SU-DHL-6 (cell line): ENCODE results near the gene CENPX.
A peak's percentile ranks its signal among the peaks of the same experiment; 100 is the strongest.

Experiments used
- H2AFZ ChIP-seq: fragments of 200-600 bp; sonication (generic); 2 replicates; pipeline ENCODE4 v1.6.1; 2014; ENCODE audit warnings: low read depth, mild to moderate bottlenecking, moderate library complexity, mixed read lengths, antibody characterized with exemption, low read length; ENCODE audit not compliant: severe bottlenecking
- H3F3A ChIP-seq: fragments of 200-600 bp; shearing (Covaris generic); 2 replicates; pipeline ENCODE4 v1.6.0; 2016; ENCODE audit warnings: antibody characterized with exemption, mild to moderate bottlenecking; ENCODE audit not compliant: insufficient read depth
- H3K27ac ChIP-seq: fragments of 200-600 bp; sonication (generic); 2 replicates; pipeline ENCODE4 v1.5.1; 2016; ENCODE audit warnings: low read depth, mild to moderate bottlenecking, low read length, moderate library complexity, mixed read lengths
- H3K27me3 ChIP-seq: fragments of 200-600 bp; sonication (generic), shearing (Covaris generic); 2 replicates; pipeline ENCODE4 v1.6.0; 2014; ENCODE audit warnings: mild to moderate bottlenecking, low read length
- H3K36me3 ChIP-seq: fragments of 200-600 bp; sonication (generic); 2 replicates; pipeline ENCODE4 v1.6.1; 2014; ENCODE audit warnings: mild to moderate bottlenecking, low read length, mixed read lengths
- H3K4me2 ChIP-seq: fragments of 300-600, 200-600 bp; shearing (Covaris generic), sonication (generic); 2 replicates; pipeline ENCODE4 v1.6.0; 2014; ENCODE audit warnings: low read length, low read depth, mild to moderate bottlenecking; ENCODE audit not compliant: poor library complexity, severe bottlenecking
- H3K4me3 ChIP-seq: fragments of 200-600 bp; sonication (generic); 2 replicates; pipeline ENCODE4 v1.5.1; 2014; ENCODE audit warnings: antibody characterized with exemption, low read length, mild to moderate bottlenecking, mixed read lengths; ENCODE audit not compliant: insufficient read depth, poor library complexity, severe bottlenecking
- H3K79me2 ChIP-seq: fragments of 200-600 bp; sonication (generic); 2 replicates; pipeline ENCODE4 v1.6.1; 2014; ENCODE audit warnings: mild to moderate bottlenecking, low read length, moderate library complexity; ENCODE audit not compliant: insufficient read depth
- H3K9ac ChIP-seq: fragments of 200-600 bp; sonication (generic); 2 replicates; pipeline ENCODE4 v1.7.0; 2014; ENCODE audit warnings: mild to moderate bottlenecking, low read length
- H3K9me2 ChIP-seq: fragments of 200-600 bp; sonication (generic); replicated peaks from 2 replicates; pipeline ENCODE4 v1.6.1; 2014; ENCODE audit warnings: low read length; ENCODE audit not compliant: insufficient read depth
- H3K9me3 ChIP-seq: fragments of 200-600 bp; sonication (generic); 2 replicates; pipeline ENCODE4 v1.6.1; 2014; ENCODE audit warnings: low read length, mixed read lengths; ENCODE audit not compliant: insufficient read depth
- H4K20me1 ChIP-seq: fragments of 200-600 bp; sonication (generic); 2 replicates; pipeline ENCODE4 v1.6.1; 2014; ENCODE audit warnings: low read depth, mild to moderate bottlenecking, antibody characterized with exemption, low read length, moderate library complexity, mixed read lengths
- EZH2phosphoT487 ChIP-seq: fragments of 200-600 bp; sonication (generic), shearing (Covaris generic); conservative IDR thresholded peaks from 2 replicates; pipeline ENCODE4 v1.6.1; 2018; ENCODE audit warnings: mild to moderate bottlenecking, antibody characterized with exemption, low read length, moderate library complexity, mixed read lengths
- TF ChIP-seq, protein P1 (sequence below): fragments of 200-600 bp; sonication (generic); IDR thresholded peaks from one replicate; pipeline ENCODE4 v1.5.1; 2017; ENCODE audit warnings: antibody characterized with exemption, mild to moderate bottlenecking, low read length, moderate library complexity; ENCODE audit not compliant: insufficient read depth, poor library complexity, severe bottlenecking

Gene CENPX

DNA sequence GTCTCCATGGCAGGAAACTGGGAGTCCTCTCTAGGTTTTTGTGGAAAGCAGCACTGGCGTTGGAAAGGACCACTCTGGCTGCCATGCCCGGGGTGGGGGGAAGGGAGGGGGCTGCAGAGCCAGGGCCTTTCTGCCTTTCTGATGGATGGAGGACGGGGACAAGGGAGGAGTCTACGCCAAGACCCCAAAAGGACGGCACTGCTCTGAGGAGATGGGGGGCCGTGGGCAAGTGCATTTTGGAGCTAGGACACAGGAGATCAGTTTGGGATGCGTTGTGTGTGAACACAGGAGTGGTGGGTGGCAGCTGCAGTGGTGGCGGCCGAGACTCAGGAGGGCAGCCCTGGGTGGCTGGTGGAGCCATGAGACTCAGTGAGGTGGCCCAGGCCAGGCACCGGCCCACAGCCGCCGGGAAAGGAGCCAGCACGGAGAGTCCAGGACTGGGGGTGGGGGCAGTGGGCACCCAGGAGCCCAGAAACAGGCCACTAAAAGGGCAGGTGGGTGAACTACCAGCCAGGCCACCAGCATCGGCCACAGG lies 2.0 kb downstream of the CENPX start:
- no peaks in the 10 kb centered on the region for H3K27me3 ChIP-seq
- no peak overlapping the region for H2AFZ ChIP-seq
- peak overlapping the region; percentile 97 for H3K4me3 ChIP-seq
- no peaks in the 10 kb centered on the region for H3K36me3 ChIP-seq
- H3K9me3 ChIP-seq, result no peaks in the 10 kb centered on the region
- H3K27ac ChIP-seq, result peak overlapping the region; percentile 73
- H3K9me2 ChIP-seq, result no peaks in the 10 kb centered on the region
- TF ChIP-seq EZH2phosphoT487, result no peak
- TF ChIP-seq, protein P1, sequence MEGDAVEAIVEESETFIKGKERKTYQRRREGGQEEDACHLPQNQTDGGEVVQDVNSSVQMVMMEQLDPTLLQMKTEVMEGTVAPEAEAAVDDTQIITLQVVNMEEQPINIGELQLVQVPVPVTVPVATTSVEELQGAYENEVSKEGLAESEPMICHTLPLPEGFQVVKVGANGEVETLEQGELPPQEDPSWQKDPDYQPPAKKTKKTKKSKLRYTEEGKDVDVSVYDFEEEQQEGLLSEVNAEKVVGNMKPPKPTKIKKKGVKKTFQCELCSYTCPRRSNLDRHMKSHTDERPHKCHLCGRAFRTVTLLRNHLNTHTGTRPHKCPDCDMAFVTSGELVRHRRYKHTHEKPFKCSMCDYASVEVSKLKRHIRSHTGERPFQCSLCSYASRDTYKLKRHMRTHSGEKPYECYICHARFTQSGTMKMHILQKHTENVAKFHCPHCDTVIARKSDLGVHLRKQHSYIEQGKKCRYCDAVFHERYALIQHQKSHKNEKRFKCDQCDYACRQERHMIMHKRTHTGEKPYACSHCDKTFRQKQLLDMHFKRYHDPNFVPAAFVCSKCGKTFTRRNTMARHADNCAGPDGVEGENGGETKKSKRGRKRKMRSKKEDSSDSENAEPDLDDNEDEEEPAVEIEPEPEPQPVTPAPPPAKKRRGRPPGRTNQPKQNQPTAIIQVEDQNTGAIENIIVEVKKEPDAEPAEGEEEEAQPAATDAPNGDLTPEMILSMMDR, result no peak
- H3K79me2 ChIP-seq, result peaks cover 25% of the 10 kb centered on the region
- peak overlapping the region; percentile 99 for H3K9ac ChIP-seq
- H3K4me2 ChIP-seq, result peak overlapping the region; percentile 89
- H3F3A ChIP-seq, result 0 out of 2 replicates have a peak, but pooled peaks cover 6% of the 10 kb centered on the region
- H4K20me1 ChIP-seq, result no peaks in the 10 kb centered on the region

- H3K27me3 ChIP-seq, result no peaks in the 10 kb centered on the region
- H2AFZ ChIP-seq, result no peak overlapping the region
- no peak overlapping the region for H3K27ac ChIP-seq
- H3K4me2 ChIP-seq, result peak overlapping the region; percentile 89
- H3K4me3 ChIP-seq, result no peak overlapping the region
- no peaks in the 10 kb centered on the region for H4K20me1 ChIP-seq
- TF ChIP-seq, protein P1, result peak; percentile 94
- TF ChIP-seq EZH2phosphoT487, result no peak
- no peaks in the 10 kb centered on the region for H3K9me2 ChIP-seq
- peaks cover 25% of the 10 kb centered on the region for H3K79me2 ChIP-seq
- H3K36me3 ChIP-seq, result no peaks in the 10 kb centered on the region
- 0 out of 2 replicates have a peak overlapping the region, but pooled peaks have one; percentile 99 for H3K9ac ChIP-seq
- no peaks in the 10 kb centered on the region for H3K9me3 ChIP-seq
- 0 out of 2 replicates have a peak, but pooled peaks cover 6% of the 10 kb centered on the region for H3F3A ChIP-seq
Measured at GRCh38 chr17:82019690-82020571, 2.7 kb downstream of the CENPX start.

DNA sequence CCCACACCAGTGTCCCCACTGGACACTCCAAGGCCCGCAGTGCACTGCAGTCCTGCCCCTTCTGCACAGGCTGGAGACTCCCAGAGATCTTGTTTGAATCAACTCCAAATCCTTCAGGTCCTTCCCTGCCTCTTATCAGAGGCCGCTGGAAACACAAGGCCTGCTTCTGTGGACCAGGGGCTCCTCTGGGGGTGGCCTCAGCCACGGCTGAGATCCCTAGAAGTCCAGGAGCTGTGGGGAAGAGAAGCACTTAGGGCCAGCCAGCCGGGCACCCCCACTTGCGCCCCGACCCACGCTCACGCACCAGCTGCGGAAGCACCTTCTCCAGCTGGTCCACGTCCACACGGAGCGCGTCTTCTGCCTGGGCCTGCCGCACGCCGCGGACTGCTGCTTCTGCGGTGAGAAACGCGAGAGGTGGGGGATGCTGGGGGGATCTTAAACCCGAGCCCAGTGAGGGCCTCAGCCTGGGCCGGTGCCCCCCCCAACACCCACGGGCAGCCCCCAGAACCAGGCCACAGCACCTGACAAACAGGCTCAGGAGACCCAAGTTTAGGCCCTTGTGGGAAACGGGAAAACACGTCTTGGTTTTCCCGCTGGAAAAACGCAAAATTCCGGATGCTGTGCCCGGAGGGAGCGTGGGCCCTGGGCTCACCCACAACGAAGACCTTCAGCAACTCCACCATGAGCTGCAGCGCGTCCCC lies 3.5 kb downstream of the CENPX start:
- Histone ChIP-seq H3K4me2 (no peak overlapping the region), H3K9me2 (no peaks in the 10 kb centered on the region), H3K27me3 (no peaks in the 10 kb centered on the region), H2AFZ (no peak overlapping the region), H4K20me1 (no peaks in the 10 kb centered on the region), H3K27ac (no peak overlapping the region), H3K4me3 (no peak overlapping the region), H3K9me3 (no peaks in the 10 kb centered on the region), H3K36me3 (no peaks in the 10 kb centered on the region), H3K9ac (no peak overlapping the region), H3K79me2 (peaks cover 22% of the 10 kb centered on the region), H3F3A (0 out of 2 replicates have a peak, but pooled peaks cover 6% of the 10 kb centered on the region)
- TF ChIP-seq, protein P1, result no peak
- no peak for TF ChIP-seq EZH2phosphoT487
